GM13976 (cell line): ENCODE measurements around the gene DNHD1.

Experiments
- DNase-seq: peaks from one replicate; pipeline ENCODE4 v3.0.0; 2012; ENCODE audit warnings: low spot score
- CTCF ChIP-seq: IDR thresholded peaks from 2 replicates; pipeline ENCODE4 v1.5.1; 2012; ENCODE audit warnings: borderline replicate concordance, mild to moderate bottlenecking; ENCODE audit not compliant: insufficient read depth; ENCODE audit errors: extremely low read depth, missing control alignments, control extremely low read depth
- in situ Hi-C: fragments of 300-500 bp; cut with MboI; formaldehyde crosslinking; loops from one replicate; pipeline ENCODE4 v1.12.0; 2022; ENCODE audit warnings: low sequenced_read_pairs, mixed read lengths, inconsistent platforms; ENCODE audit not compliant: unreplicated experiment

DNHD1 gene

GRCh38 chr11:6457581-6458320 is 39.3 kb upstream of the DNHD1 start:
- TF ChIP-seq CTCF: no peak
- in situ Hi-C loops: no loop called here
- no peak for DNase-seq

- no peak for TF ChIP-seq CTCF
- DNase-seq: no peak
- in situ Hi-C loops: no loop called here
Observed at GRCh38 chr11:6458352-6459098, 38.6 kb upstream of the DNHD1 start.

DNA sequence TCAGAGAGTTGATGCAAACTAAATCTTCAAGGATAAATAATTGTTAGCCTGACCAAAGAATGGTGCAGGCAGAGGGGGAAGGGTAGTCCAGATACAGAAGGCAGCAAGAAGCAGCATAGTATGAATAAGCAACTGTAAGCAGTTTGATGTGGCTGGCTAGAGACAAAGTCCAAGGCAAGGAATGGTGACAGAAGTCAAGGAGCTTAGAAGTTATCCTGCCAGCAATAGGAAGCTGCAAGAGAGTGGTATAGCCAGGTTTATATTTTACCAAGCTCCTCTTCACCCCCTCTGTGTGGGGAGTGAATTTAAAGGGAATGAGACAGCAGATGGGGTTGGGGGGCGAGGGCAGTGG is 38.0 kb upstream of the DNHD1 start:
- no peak for DNase-seq
- in situ Hi-C loops: no loop called here
- no peak for TF ChIP-seq CTCF

DNA sequence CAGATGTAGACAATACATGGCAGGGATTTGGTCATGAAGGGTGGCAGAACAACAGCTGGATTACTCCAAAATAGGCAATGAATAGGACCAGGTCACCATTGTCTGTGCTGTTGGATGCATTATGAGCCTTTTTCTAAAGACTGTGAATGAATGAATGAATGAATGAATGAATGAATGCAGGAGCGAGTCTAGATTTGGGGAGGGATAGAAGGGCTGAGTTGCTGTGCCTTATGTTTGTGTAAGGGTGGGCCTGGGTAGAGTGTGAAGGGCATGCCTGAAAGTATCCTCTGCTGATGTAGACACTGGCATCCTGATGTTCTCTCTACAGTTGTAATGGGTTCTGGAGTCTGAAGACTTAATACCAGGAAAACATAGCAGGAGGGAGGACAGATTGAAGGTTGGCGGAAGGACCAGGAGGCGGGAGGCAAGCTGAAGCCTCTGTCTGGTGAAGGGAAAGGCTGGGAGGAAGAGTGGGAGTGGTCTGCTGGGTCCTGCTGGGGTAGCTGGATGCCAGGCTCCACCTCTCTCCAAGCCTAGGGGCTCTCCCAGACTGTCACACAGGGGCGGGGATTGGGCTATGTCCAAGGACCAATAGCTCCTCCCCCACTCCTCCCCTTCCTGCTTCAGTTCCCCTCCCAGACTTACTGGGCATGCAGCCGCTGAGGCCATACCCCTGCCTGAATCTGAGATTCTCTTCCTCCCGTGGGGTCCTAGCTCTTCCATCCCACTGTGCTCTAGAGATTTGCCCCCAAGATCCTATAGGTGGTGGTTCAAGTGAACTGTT is 28.2 kb upstream of the DNHD1 start:
- in situ Hi-C loops: no loop called here
- no peak for TF ChIP-seq CTCF
- peak; percentile 83 for DNase-seq

GRCh38 chr11:6469599-6469998 is 27.5 kb upstream of the DNHD1 start:
- TF ChIP-seq CTCF: no peak
- in situ Hi-C loops: no loop called here
- DNase-seq: no peak

DNA sequence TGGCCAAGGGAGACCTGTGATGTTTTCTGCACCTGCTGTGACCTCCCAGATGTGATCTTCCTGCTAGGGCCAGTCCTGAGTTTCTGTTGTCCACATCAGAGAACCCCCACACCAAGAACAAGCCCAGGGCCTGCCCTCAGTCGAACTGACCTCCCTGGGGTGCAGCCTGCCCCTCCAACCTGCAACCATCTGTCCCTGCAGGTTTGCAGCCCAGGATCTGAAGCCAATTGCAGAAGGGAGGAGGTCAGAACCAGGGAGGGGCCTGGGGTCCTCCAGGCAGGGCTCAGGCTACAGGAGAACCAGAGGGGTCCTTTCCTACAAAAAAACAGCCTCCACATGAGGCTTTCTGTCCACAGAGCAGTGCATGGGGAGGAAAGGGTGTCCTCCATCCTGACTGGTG is 24.1 kb upstream of the DNHD1 start:
- no peak for TF ChIP-seq CTCF
- in situ Hi-C loops: no loop called here
- DNase-seq: no peak
